Superior temporal gyrus (tissue), 1 donor: ENCODE results near the gene AP2A2.
"Not testable (repeated sequence)": the region's sequence is repeated elsewhere in the genome, so short reads cannot be mapped to it uniquely, and the experiment has no call there.

Source experiments
- DNase-seq: peaks from one replicate; pipeline ENCODE4 v3.0.0-alpha.2; 2016; ENCODE audit errors: extremely low spot score

The AP2A2 gene

GRCh38 chr11:975376-975775, 49.7 kb downstream of the AP2A2 start:
- not testable (repeated sequence) for DNase-seq

DNA sequence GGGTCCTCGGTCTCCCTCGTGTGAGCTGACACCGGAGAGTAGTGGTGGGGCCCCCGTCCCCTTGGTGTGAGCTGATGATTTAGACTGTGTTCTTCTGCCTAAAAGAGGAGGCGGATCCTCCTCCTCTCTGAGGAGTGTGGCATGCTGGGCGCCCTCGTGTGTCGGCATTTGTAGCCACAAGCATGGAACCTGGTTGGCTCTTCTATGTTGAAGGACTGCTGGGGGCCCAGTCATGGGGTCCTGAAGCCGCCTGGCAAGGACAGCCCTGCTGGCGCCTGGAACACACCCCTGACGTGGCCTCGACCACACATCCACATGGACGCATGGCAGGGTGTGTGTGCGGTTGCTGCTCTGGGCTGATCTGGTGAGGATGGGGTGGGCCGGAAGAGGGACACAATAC, 50.2 kb downstream of the AP2A2 start:
- DNase-seq, result no peak

- peak; percentile 83 for DNase-seq
Observed at GRCh38 chr11:976431-977160, 50.9 kb downstream of the AP2A2 start.

DNA sequence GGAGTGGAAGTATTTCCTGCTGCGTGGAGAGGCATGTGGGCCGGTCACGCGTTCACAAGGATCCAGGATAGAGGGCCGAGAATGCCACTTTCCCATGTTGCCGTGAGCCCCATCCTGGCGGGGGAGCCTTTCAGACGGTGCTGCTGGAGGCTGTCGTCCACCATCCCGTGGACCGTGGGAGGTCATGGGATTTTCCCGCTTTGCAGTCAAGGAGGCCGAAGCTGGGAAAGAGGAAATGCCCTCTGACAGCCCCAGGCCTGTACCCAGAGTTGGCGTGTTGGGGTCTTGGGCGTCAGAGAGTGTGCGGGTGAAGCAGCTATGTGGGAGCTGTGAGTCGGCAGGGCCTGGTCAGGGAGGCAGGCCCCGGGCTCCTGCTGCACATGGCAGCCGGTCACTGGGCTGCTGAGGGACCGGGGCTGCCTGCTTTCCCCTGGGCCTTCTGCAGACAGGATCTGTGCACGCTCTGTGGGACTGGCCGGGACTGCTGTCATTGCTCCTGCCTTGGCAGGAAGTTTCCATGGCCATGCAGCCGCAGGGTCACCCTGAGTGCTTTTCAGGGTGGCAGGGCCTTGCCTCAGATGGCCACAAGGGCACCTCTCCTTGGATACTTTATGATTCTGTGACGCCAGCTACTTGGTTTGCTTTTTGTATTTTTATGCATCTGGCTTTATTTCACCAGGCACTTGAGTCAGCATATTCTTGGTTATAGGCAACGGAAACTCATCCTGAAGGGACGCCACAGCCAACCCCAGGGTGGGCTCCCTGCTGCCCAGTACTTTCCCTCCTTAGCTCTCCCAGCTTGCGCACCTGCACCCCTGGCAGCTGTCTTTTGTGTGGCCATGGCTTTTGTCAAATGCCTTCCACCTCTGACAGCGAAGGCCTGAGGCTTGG, 52.4 kb downstream of the AP2A2 start:
- no peak for DNase-seq

DNA sequence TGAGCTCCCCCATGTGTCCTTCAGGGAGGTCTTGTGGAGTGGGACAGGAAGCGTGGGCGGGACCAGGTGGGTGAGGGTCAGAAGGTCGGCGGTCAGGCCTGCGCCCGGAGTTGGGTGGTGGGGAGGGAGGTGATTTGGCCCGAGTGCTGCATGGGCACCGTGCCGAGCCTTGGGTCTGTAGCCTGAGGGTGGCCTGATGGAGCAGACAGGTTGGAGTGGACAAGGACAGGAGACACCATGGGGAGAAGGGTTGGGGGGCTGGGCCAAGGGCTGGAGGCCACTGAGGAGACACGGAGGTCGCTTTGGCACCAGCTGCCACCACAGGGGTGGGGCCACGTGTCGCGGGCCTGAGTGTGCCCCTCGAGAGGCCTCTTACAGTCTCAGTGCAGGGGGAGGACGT, 53.1 kb downstream of the AP2A2 start:
- no peak for DNase-seq

DNA sequence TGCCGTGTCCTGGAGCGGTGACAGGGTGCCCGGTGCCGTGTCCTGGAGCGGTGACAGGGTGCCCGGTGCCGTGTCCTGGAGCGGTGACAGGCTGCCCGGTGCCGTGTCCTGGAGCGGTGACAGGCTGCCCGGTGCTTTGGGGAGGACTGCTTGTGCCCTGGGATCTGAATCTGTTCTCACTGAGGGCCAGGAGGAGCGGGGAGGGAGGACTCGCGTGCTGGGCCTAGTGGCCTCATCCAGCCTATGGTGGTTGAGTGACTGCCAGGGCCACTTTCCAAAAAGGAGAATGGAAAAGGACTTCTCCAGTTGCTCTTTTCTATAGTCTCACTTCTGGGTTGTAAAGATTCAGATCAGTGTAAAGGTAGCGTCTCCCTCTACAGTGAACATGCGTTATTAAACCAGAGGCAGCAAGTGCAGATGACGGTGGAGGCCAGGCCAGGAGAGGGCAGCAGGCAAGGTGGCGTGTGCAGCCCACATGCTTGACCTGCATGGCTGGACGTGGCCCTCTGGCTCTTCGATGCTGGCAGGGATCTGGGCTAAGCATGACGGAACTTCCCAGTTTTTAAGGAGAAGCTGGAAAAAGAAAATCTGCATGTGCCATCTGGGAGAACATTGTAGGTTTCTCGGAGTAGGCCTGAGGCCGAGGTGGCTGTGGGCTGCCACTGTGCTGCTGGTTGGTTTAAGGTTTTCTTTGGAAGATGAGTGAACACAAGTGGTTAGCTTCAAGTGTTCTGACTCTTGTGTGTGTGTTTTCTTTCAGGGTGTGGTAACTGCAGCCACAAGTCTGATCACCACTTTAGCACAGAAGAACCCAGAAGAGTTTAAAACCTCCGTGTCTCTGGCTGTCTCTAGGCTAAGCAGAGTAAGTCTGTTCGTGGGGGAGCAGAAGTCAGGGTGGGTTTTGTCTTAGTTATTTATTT, 55.0 kb downstream of the AP2A2 start:
- no peak for DNase-seq

DNA sequence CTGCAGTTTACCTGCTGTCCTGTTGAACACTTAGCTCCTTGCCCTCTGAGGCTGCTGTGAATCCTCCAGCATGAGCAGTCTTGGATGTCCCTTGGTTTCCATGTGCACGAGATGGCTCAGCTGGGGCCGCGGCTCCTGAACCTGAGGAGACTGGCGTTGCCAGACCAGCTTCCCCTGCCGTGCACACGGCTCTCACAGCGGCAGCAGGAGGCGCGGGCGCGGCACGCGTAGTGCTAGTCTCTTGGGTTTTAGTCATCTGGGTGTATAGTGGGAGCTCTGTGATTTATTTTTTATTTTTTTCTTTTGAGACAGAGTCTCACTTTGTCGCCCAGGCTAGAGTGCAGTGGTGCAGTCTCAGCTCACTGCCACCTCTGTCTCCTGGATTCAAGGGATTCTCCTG, 56.1 kb downstream of the AP2A2 start:
- no peak for DNase-seq

DNA sequence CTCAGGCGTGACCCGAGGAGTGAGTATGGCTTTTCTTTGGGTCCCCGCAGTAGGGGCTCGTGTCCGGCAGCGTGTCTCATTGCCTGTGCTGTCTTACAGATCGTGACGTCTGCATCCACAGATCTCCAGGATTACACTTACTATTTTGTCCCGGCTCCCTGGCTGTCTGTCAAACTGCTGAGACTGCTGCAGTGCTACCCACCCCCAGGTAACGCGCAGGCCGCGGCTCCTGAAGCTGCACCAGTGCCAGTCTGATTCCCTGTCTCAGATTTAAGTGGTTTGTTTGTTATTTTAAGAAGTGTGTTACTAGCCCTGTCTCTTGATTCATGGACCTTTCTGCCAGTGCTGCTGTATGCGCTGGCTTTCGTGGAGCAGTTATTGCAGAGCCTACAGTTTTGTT, 58.9 kb downstream of the AP2A2 start:
- DNase-seq, result no peak

GRCh38 chr11:985406-985805, 59.7 kb downstream of the AP2A2 start:
- DNase-seq, result no peak

GRCh38 chr11:985848-986247, 60.2 kb downstream of the AP2A2 start:
- no peak for DNase-seq

DNA sequence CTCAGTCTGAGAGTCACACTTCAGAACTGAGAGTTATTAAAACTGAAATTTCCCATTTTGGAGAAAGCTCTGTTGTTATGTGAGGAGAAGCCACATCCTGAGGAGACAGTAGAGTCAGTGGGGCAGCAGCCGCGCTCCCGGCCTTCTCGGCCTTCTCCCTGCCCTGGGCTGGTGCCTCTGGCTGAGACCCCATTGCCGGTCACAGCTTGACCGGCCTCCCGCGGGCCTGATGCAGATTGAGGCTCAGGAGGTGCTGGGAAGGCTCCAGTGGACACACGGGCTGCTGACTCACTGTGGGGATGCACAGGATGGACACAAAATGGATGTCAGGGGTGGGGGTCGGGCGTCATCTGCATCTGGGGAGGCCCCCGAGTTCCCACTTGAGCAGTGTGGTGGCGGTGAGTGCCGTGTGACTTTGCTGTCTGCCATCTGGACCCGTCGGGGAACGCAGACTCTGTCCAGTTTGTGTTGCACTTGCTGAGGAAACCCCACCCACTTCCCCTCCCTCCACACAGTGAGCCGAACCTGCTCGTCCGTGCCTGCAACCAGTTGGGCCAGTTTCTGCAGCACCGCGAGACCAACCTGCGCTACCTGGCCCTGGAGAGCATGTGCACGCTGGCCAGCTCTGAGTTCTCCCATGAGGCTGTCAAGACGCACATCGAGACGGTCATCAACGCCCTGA, 60.7 kb downstream of the AP2A2 start:
- DNase-seq, result no peak

DNA sequence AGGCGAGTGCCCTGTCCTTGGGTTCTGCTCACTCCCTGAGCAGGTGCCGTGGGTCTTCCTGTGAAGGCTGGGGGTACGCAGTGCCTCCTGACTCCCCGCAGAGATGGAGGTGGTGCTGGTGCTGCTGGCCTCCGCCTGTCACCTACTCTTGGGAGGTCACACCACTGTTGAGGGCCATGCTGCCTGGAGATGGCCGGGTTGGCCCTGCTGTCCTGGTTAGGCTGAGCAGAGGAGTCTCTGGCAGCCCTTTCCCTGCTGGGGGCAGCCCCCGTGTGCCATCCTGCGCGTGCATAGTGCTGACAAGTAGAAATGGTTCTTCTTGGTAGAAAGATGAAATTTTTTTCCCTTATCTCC, 61.3 kb downstream of the AP2A2 start:
- no peak for DNase-seq

GRCh38 chr11:987671-988070, 62.0 kb downstream of the AP2A2 start:
- no peak for DNase-seq

DNA sequence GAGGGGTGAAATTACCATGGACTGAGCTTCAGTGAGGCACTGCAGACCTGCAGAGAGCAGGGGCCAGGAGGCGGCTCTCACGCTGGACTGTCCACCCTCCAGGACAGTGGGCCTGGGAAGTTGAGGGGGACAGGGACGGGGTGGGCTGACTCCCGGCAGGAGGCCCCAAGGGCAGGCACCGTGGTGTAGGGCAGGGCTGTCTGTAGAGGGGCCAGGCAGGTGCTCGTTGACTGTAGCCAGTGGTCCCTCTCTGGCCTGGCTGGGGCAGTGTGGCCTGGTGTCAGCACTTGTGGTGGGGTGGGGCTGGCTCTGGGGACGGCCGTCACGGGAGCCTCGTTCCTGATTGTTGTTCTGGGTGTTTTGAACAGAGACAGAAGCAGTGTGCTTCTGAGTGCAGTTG, 64.4 kb downstream of the AP2A2 start:
- DNase-seq, result no peak

DNA sequence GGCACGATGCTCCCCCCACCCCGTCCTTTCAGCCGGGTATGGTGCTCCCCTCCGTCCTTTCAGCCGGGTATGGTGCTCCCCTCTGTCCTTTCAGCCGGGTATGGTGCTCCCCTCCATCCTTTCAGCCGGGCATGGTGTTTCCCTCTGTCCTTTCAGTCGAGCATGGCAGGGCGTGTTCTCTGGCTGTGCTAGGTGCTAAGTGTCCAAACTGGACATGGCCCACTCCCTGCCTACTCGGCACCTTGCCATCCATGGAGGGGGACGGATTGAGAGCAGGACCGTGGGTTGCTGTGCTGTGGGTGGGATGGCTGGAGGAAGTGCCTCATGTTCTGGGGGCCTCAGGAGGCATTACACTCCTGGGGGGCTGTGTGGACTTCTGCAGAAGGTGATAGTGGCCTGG, 65.4 kb downstream of the AP2A2 start:
- no peak for DNase-seq

- no peak for DNase-seq
Observed at GRCh38 chr11:991711-992307, 66.1 kb downstream of the AP2A2 start.

GRCh38 chr11:992577-992976, 66.9 kb downstream of the AP2A2 start:
- no peak for DNase-seq

DNA sequence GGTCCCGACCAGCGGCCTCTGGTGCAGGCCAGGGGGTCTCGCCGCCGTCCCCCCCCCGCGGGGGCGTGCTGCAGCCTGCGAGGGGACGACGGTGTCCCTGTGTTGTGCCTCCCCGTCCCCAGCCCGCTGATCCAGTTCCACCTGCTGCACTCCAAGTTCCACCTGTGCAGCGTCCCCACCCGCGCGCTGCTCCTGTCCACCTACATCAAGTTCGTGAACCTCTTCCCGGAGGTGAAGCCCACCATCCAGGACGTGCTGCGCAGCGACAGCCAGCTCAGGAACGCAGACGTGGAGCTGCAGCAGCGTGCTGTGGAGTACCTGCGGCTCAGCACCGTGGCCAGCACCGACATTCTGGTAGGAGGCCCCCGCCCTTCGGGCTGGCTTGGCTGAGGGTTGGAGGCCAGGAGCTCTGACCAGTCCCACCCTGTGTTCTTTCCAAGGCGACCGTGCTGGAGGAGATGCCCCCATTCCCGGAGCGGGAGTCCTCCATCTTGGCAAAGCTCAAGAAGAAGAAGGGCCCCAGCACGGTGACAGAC, 68.0 kb downstream of the AP2A2 start:
- no peak for DNase-seq

DNA sequence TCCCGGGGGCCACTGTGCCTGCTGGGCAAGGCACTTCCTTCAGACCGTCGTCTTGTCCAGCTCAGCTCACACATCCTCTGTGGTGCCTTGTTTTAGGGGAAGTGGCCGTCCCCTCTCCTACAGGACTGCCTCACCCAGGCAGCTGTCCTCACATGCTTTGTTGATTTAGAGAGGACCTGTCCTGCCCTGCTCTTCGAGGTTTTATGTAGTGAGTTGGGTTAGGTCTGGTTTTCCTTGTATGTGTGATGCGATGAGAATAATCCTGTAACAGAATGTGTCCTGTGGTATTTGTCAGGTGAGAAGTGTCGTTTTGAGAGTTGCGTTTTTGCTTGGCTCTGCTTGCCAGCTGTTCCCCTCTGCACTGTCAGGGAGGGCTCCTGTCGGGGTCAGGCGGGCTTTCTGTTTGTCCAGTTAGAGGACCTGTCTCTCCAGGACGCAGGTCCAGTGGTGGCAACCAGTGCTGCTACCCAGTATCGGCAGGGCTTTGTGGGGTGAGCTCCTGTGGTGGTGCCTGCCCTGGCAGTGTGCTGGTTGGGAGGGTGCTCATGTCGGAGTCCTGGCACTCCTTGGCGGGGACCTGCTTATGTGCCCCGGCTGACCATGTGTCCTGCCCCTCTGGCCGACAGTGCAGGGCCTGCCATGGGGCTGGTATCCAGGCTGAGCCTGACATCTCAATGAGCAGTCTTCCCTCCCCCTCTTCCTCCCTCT, 69.5 kb downstream of the AP2A2 start:
- no peak for DNase-seq

GRCh38 chr11:995752-996420, 70.2 kb downstream of the AP2A2 start:
- DNase-seq, result no peak
